Esophagus muscularis mucosa (tissue), 4 donors: Measurements from ENCODE around the gene JUNB.

ENCODE experiments used
- EP300 ChIP-seq: sonication (generic); formaldehyde crosslinking; IDR thresholded peaks from one replicate; pipeline ENCODE4 v1.6.1; 2017; ENCODE audit warnings: antibody characterized with exemption
- POLR2A ChIP-seq: fragments of 450-650 bp; IDR thresholded peaks from one replicate; pipeline ENCODE4 v1.6.1; 2017; ENCODE audit warnings: antibody characterized with exemption, moderate library complexity, mild to moderate bottlenecking, low read depth
- POLR2AphosphoS5 ChIP-seq, 2 donors: sonication (generic); formaldehyde crosslinking; IDR thresholded peaks; one replicate each; pipeline ENCODE4 v1.6.1; 2017; ENCODE audit warnings: antibody characterized with exemption in 2 of 2
- TF ChIP-seq, protein P1 (sequence below), 3 experiments: fragments of 200-600 bp in 2 of 3; fragments of 450-650 bp in 1 of 3; sonication (generic) in 2 of 3; IDR thresholded peaks; one replicate each; pipeline ENCODE4 v1.5.1; 2017 to 2019; ENCODE audit warnings: antibody characterized with exemption in 3 of 3, mild to moderate bottlenecking in 2 of 3, moderate library complexity in 1 of 3

DNA sequence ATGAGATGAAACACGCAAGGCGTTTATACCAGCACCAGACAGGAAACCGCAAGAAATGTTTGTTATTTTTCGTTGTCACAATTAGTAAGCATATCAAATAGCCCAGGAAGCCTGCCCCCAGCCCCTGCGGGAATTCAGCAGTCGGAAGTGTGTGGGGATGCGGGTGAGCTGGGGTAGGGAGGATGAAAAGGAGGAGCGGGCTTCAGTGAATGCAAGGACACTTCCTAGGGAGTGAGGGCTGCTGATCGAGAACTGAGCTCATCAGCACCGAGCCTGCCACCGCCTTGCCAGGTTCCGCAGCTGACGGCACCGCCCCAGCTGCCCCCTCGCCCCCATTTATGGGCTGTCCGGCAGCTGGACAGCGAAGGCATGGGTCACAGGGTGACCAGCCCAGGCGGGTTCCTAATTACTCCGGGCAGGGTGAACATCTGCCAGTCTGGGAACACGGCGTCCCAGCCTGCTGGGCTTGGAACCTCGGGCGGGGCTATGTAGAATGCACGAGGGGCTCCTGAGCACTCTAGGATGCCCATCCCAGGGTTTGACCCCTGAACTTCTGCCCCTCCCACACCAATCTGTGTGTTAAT, 41.3 kb upstream of the JUNB start:
- TF ChIP-seq, protein P1, sequence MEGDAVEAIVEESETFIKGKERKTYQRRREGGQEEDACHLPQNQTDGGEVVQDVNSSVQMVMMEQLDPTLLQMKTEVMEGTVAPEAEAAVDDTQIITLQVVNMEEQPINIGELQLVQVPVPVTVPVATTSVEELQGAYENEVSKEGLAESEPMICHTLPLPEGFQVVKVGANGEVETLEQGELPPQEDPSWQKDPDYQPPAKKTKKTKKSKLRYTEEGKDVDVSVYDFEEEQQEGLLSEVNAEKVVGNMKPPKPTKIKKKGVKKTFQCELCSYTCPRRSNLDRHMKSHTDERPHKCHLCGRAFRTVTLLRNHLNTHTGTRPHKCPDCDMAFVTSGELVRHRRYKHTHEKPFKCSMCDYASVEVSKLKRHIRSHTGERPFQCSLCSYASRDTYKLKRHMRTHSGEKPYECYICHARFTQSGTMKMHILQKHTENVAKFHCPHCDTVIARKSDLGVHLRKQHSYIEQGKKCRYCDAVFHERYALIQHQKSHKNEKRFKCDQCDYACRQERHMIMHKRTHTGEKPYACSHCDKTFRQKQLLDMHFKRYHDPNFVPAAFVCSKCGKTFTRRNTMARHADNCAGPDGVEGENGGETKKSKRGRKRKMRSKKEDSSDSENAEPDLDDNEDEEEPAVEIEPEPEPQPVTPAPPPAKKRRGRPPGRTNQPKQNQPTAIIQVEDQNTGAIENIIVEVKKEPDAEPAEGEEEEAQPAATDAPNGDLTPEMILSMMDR (IDR thresholded peaks at IDR 0.05), result no peak
- TF ChIP-seq POLR2A (no peak), POLR2AphosphoS5 (IDR thresholded peaks at IDR 0.05) (no peak), EP300 (no peak)
